HG03520 (cell line): ENCODE measurements around the gene TSC22D1.
"Not testable (repeated sequence)": the region's sequence is repeated elsewhere in the genome, so short reads cannot be mapped to it uniquely, and the experiment has no call there.

Source experiments
- ATAC-seq: cut with Tn5 transposase; IDR thresholded peaks from one replicate; pipeline ENCODE4 v1.9.1; 2021; ENCODE audit warnings: mild to moderate bottlenecking, moderate library complexity; ENCODE audit not compliant: unreplicated experiment

The TSC22D1 gene

DNA sequence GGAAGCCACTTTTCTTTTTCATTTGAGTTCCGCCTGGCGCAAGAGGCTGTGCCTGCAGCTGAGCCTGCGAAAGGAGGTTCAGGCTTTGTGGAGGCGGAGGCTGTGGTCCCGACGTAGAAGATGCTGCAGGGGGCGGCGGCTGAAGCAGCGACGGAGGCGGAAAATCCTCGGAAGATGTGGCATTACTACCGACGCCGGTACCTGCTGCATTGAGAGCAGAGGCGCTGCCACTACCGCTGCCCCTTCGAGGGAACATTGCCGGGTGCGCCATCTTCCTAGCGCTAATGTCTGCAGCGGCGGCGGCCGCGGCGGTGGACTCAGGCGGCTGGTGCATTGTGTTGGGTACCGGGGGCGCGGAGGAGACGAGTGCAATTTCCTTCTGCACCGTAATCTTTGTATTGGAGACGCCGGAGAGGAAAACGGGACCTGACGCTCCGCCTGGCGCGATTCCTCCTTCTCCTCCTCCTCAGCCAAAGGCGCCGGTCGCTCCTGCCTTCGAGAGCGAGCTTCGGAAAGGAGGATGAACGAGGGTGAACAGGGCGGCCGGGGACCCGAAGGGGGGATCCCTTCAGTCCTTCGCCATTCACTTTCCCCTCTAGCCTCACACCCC is at the start of gene TSC22D1:
Gene TSC22D1, minus strand, starts transcription at position 590 of the 610 bp plus-strand sequence. Its CDS starts 256 bp downstream, at position 334.
- no peak for ATAC-seq

DNA sequence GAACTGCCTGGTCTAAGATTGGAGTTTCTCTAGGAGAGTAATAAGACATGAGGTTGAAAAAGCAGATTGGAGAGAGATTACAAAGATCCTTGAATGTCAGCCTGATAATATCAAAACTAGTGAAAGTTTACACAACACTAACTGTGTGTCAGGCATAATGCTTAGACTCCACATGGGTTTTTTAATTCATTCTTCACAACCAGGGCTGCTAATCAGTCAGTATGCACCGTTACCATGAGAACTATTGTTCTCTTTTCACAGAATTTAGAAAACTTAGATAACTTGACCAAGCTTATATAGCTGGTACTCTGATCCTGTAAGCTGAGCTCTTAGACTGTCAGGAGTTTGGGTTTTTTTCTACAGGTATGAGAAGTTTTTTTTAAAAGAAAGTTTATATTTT is 46.6 kb upstream of the TSC22D1 start:
- ATAC-seq = no peak

DNA sequence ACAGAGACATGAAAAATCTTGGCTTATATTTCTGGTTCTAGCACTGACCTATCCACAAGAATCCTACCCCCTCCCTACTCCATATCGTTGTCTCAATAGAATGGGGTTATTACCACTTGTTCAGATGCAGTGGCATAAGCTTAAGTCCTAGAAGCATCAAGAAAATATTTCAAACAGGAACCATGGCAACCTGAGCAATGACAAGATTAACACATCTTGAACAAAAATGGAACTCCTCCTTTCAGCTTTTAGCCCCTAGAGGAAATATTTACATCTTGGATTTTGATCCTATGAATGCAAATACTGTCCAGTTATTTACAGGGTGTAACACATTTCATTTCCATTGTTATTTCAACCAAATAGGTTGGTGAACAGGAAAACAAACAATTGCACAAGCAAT is 46.1 kb upstream of the TSC22D1 start:
- no peak for ATAC-seq

DNA sequence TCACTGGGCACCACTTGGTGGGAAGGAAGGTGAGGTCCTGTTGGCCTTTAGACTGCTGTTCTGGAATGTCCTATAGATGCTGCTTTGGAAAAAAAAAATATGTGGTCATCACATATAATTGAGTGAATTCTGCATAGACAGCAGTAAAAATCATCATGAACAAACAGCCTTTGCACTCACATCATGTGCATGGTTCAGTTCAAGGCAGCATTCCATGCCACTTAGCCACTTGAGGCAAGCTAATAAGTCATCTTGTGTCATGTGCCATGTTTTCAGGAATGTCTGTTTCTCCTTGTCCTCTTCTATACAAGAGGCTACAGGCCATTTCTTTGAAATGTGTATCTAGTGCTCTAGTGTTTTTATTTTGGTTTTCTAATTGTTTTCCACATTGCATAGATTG is 43.9 kb upstream of the TSC22D1 start:
- no peak for ATAC-seq

DNA sequence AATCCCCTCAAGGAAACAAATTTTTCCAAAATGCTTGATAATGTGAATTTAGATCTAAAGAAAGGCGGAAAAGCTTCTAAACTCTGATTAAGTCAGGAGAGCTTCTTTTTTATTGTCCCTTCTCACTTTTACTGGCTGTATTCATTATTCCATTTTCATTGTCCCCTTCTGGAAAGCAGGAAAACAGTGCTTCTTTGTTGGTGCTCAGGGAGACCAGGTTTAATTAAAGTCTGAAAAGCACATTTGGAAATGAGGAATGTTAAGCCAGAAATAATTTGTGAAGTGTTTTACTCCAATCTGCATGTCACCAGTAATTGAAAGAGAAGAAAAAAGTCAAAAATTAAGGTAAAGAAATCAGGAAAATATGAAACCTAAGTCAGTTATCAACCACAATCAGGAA is 43.5 kb upstream of the TSC22D1 start:
- ATAC-seq = no peak

DNA sequence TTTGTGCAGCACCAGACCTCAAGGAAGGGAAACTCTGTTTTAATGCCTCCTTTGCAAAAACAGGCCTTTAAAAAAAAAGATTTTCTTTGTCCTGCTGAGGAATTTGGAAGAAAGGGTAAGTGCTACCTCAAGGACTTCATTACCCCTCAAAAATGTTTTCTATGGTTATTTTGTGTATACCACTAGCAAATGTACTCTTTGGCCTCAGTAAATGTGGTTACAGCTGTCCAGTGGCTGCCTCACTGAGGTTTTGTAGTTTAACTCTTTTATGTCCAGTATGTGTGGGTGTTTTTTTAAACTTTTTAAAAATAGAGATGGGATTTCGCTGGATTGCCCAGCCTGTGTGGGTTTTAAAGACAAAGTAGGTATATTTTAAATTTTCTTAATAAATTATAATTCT is 42.2 kb upstream of the TSC22D1 start:
- no peak for ATAC-seq

DNA sequence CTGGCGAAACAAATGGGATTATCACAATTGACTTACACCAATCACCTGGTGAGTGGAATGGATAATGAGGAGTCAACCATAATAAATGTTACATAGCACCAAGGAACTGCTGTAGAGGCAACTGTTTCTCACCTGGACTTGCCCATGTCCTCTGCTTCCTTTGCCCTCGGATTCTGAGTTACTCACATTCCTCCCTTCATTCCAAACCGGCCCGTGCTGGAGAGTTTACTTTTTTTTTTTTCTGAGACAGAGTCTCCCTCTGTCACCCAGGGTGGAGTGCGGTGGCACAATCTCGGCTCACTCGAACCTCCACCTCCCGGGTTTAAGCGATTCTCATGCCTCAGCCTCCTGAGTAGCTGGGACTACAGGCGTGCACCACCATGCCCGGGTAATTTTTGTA is 41.5 kb upstream of the TSC22D1 start:
- no peak for ATAC-seq

DNA sequence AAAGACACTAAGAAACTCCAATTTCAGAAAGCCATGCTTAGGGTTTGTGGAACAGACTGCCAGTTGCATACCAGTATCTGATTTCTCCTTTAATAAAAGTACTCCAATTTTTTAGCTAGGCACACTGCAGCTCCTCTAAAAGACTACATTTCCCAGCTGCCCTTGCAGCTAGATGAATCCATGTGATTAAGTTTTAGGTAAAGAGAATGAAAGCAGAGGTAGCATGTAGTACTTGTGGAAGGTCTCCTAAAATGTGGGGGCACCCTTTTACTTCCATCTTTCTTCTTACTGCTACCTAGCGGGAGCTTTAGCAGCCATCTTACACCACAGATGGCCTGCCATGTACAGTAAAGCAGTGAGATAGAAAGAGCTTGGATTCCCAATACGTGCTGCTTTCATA is 33.0 kb upstream of the TSC22D1 start:
- no peak for ATAC-seq

DNA sequence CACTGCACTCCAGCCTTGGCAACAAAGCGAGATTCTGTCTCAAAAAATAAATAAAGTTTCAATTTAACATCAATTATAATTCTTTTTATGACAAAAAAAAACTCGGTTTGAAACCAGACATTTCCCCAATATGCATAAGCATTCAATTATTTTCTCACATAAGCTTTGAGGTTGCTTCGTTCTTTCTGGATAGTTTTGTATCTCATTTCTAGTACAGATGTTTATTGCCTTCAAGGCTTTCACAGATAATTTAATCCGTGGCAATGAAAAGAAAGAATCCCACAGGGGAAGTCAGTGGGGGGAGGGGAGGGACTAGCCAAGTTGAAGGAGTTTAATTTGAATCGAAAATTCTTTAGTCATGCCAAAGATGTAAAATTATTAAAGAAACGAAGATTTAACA is 29.6 kb upstream of the TSC22D1 start:
- ATAC-seq = no peak

DNA sequence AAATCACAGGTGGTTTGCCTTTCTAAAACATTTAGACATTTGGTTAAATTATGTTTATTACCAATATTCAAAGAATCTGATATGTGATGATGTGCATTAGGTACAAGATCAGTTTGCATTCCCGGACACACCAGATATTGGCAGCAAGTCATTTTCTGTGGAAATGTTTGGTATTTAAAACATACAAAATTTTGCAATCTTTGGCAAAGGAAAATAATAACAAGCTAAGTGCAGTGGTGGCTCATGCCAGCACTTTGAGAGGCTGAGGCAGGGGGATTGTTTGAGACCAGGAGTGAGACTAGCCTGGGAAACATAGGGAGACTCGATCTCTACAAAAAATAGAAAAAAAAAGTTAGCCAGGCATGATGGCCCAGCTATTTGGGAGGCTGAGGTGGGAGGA is 29.1 kb upstream of the TSC22D1 start:
- no peak for ATAC-seq

DNA sequence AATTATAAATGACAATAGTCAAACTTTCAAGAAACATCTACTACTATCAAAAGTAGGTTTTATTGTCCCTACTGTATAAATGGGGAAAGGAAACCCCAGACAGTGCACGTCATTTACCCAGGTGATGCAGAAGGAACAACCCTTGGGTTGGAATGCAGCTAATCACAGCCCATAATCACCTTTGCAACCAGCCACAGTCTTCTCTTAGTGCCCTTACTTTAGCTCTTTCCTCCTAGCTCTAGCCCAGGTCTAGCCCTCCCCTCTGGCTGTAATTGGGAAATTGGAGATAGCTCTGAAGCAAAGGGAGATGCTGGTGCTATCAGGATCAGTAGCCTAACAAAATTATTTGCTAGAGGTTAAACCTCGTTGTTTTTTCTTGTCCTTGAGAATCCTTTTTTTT is 25.5 kb upstream of the TSC22D1 start:
- ATAC-seq = no peak

DNA sequence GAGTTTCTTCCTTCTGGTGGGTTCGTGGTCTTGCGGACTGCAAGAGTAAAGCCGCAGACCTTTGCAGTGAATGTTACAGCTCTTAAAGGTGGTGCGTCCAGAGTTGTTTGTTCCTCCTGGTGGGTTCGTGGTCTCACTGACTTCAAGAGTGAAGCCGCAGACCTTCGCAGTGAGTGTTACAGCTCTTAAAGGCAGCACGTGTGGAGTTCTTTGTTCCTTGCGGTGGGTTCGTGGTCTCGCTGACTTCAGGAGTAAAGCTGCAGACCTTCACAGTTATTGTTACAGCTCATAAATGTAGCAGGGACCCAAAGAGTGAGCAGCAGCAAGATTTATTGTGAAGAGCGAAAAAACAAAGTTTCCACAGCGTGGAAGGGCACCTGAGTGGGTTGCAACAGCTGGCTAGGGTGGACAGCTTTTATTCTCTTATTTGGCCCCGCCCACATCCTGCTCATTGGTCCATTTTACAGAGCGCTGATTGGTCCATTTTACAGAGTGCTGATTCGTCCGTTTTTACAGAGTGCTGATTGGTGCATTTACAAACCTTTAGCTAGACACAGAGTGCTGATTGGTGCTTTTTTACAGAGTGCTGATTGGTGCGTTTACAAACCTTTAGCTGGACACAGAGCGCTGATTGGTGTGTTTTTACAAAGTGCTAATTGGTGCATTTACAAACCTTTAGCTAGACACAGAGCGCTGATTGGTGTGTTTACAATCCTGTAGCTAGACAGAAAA is 17.9 kb upstream of the TSC22D1 start:
- ATAC-seq = not testable (repeated sequence)

DNA sequence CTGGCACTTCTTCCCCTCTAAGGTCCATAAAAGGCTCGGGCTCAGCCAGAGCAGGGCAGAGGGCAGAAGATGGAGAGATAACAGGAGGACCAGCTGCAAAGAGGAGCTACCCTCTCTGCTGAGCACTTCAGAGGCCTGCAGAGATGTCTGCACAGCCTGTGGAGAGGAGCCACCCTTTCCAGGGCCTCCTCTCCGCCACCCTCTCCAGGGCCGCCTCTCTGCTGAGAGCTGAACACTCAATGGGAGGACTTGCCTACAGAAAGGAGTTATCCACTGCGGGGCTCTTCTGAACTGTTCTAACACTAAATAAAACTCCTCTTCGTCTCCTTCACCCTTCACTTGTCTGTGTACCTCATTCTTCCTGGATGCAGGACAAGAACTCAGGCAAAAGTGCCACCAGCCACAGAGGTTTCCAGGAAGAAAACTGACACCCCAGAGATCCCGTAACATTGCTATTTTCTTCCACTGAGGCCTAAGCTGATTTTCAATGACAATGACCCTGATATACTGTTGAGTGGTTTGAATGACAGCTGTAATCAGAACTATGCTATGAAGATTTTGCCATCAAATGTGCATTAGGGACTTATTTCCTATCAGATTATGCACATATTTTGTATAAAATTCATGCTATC is 16.2 kb upstream of the TSC22D1 start:
- ATAC-seq = no peak

DNA sequence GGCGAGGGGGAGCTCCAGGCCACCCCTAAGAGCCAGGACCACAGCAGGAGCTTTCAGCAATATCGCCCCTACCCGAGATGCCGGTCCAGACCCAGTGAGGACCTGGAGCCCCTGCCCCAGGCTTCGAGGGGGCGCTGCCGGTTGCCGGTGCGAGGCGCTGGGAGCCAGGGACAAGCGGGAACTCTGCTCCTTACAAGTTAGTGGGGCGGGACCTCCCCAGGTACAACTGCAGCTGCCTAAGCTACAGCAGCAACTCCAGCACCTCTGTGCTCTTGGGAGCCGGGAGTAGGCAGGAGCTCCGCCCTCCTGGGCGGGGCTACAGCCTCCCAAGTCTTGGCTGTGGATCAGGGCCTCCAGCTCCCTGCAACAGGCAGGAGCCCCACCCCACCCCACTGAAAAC is 15.2 kb upstream of the TSC22D1 start:
- ATAC-seq = no peak

DNA sequence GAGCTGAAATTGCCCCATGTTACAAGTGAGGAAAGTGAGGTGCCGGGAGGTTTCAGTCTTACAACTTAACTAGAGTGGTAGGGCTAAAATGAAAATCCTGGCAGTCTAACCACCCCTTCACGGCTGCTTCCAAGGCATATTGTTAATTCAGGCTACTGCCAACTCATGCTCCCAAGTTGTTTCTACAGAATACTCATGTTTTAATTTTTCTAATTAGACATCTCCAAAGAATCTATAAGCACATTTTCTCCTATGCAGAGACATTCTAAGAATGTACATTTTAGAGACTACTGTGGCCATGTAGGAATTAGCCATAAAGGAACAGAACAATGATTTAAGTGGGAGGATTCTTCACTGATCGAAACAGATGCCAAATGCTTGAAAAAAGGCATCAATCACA is 7.0 kb upstream of the TSC22D1 start:
- no peak for ATAC-seq

DNA sequence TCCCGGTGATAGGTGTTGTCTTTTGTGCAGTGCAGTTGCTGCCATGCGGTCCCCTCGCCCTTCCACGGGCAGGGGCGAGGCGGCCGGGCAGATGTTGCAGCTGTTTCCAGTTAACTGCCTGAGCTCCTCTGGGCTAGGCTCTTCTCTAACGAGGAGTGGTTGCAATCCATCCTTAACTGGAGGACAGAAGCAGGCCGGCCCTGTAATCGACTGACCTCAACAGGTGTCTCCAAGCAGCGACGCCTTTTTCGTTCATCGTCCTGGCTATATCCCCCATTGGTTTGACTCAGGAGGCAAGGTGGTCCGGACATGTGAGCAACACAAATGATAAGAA is 1.9 kb upstream of the TSC22D1 start:
- ATAC-seq = no peak

DNA sequence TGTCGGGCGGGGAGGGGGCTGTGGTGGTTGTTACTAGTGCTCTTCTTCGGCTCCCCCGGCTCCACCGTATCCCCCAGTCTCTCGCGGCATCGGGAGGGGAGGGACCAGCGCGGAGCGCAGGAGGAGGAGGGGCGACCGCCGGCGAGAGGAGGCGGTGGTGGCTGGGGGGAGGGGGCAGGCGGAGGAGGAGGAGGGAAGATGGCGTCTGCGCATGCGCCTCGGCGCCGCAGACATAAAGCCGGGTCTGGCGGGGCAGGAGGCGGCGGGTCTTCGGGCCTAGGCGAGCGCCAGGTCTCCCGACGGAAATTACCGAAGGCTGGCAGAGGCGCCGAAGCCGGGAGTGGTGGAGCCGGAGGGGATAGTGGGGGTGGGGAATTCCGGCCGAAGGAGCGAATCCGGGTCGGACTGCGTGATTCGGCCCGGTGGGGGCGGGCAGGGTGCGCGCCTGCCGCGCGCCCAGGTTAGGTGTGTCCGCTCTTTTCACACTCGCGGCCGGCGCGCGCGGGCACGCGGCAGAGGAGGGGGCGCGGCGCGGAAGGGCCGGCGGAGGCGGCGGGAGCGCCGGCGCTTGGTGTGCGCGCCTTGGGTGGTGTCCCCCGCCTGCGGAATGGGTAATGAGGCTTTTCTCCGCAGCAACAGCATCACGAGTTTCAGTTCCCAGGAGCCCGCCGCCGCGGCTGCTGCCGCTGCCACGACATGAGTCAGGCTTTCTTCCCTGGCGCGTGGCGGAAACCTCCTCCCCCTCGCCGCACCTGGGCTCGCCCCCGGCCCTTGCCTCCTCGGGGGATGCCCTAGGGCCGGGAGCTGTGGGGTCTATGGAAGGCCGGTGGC is 1.3 kb upstream of the TSC22D1 start:
- ATAC-seq = peak; percentile 52

DNA sequence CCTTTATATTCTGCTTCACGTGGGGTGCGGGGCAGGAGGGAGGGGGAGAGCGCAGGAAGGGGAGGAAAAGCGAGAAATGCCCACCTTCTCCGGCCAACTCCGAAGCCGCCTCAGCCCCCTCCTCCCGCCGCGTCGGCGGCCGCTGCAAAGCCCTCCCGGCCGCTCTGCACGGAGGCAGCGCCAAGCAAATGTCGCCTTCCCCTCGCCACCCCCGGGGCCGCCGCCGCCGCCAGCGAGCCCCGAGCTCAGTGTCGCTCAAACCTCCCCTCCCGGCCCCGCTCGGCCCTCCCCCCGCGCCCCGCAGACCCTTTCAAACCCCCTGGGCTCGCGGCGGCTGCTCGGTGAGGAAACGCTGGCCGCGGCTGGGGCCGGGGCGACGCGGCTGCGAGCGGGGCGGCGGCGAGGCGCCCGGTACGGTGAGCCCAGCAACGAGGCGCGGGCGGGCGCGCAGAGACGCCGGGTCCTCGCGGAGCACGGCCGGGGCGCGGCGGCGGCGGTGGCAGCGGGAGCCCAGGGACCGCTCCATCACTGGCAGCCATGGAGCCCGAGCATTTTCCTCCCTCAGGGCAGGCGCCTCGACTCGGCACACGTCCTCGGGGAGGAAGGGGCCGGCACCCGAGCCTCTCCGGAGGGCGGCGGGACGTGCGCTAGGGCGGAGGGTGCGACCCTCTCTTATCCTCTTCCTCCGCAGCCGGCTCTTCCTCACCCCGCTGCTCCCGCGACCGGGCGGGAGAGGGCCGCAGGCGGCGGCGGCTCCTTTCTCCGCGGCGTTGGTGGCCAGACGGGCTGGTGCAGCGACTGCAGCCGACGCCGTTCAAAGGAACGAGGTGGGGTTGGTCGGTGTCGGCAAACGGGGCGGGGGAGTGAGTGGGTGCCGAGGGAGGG is 463 bp upstream of the TSC22D1 start:
- ATAC-seq = peak; percentile 22

DNA sequence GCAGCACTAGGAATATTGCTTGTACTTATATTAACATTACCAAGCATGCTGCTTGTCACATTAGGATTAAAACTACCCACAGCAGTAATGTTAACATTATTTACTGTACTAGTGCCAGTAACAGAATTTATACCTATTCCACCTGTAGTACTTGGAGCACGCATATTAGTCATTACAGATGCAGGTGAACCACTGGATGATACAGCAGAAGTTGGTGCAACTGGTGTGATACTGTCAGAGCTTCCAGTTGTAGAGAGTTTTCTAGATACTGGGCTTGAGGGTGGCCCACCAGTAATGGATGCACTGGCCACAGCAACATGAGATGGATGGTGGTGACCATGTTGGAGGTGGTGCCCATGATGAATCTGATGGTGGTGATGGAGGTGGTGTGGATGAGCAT is 1.1 kb downstream of the TSC22D1 start:
- no peak for ATAC-seq

DNA sequence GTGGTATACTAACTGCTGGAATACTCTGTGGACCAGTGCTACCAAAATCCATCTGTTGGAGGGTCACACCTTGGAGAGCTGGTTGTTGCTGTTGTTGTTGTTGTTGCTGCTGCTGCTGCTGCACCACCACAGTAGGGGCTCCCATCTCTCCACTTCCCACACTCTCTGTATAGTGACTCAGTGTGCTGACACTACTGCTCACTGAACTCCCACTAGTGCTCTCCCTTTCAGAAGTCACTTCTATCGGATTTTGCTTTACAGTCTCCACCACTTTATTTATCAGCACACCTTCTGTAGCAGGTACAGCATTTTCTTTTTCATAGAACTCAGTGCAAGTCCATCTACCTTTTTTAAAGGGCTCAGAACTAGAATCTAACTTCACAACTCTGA is 1.7 kb downstream of the TSC22D1 start:
- no peak for ATAC-seq
